Esophagus muscularis mucosa (tissue), 4 donors: ENCODE results near the gene TSC22D2. TPM values are rescaled to one million over a fixed set of nuclear protein-coding genes. Genes with fewer than 3 reads are reported as not detected.

Experiments
- DNase-seq: peaks from one replicate; pipeline ENCODE4 v3.0.0-alpha.2; 2017; ENCODE audit errors: extremely low spot score
- H3K27ac ChIP-seq, 4 donors: fragments of 200-600 bp; sonication (generic); replicated peaks in 1 of 4; 1 replicate in 3 of 4; 2 replicates in 1 of 4; pipeline ENCODE4 v1.5.1; 2016 to 2019; ENCODE audit warnings: mild to moderate bottlenecking in 1 of 4
- H3K27me3 ChIP-seq, 4 donors: fragments of 200-600 bp; sonication (generic); one replicate each; pipeline versions ENCODE4 v1.5.1 to v1.6.0; 2016 to 2019
- H3K36me3 ChIP-seq, 4 donors: fragments of 200-600 bp; sonication (generic); one replicate each; pipeline ENCODE4 v1.5.1; 2016 to 2019
- H3K4me1 ChIP-seq, 4 donors: fragments of 200-600 bp; sonication (generic); one replicate each; pipeline ENCODE4 v1.5.1; 2016 to 2019
- H3K4me3 ChIP-seq, 4 donors: fragments of 200-600 bp; sonication (generic); 1 replicate in 2 of 4; 2 replicates in 2 of 4; pipeline ENCODE4 v1.5.1; 2016 to 2019; ENCODE audit warnings: mild to moderate bottlenecking in 4 of 4, moderate library complexity in 1 of 4
- H3K9me3 ChIP-seq, 4 donors: fragments of 200-600 bp; sonication (generic); 1 replicate in 3 of 4; 2 replicates in 1 of 4; pipeline ENCODE4 v1.5.1; 2016 to 2019
- CTCF ChIP-seq, 3 experiments: fragments of 200-600 bp in 2 of 3; fragments of 450-650 bp in 1 of 3; sonication (generic) in 2 of 3; IDR thresholded peaks; one replicate each; pipeline ENCODE4 v1.5.1; 2017 to 2019; ENCODE audit warnings: antibody characterized with exemption in 3 of 3, mild to moderate bottlenecking in 2 of 3, moderate library complexity in 1 of 3
- EP300 ChIP-seq: sonication (generic); formaldehyde crosslinking; IDR thresholded peaks from one replicate; pipeline ENCODE4 v1.6.1; 2017; ENCODE audit warnings: antibody characterized with exemption
- POLR2A ChIP-seq: fragments of 450-650 bp; IDR thresholded peaks from one replicate; pipeline ENCODE4 v1.6.1; 2017; ENCODE audit warnings: antibody characterized with exemption, moderate library complexity, mild to moderate bottlenecking, low read depth
- POLR2AphosphoS5 ChIP-seq, 2 donors: sonication (generic); formaldehyde crosslinking; IDR thresholded peaks; one replicate each; pipeline ENCODE4 v1.6.1; 2017; ENCODE audit warnings: antibody characterized with exemption in 2 of 2
- WGBS: methylation state at CpG from one replicate; pipeline ENCODE4 v1.1.5; 2018; 5-methylcytosine and 5-hydroxymethylcytosine counted together
- intact Hi-C: fragments of 100-400 bp; cut with DNase I; formaldehyde crosslinking; loops from one replicate; pipeline ENCODE4 v1.15.1; 2023
- total RNA-seq, 4 donors: library from RNA; depleted of rRNA; stranded (reverse); fragments of >200 nt; gene quantifications; one replicate each; pipeline versions ENCODE4 v1.1.0 to v1.2.1, GENCODE V29; 2016

Gene TSC22D2
- total RNA-seq, 4 donors from 2014 or later, result 19.1 to 27.1 (median 21.2) TPM

- WGBS, result 81% methylated on average over 2 of the region's 2 CpGs
- no peaks in the 10 kb centered on the region for H3K36me3 ChIP-seq
- no peaks in the 10 kb centered on the region for H3K9me3 ChIP-seq
- intact Hi-C loops, result no loop called here
- no peaks in the 10 kb centered on the region for H3K4me1 ChIP-seq
- DNase-seq, result no peak
- no peak overlapping the region for H3K4me3 ChIP-seq
- no peaks in the 10 kb centered on the region for H3K27me3 ChIP-seq
- TF ChIP-seq POLR2AphosphoS5 (IDR thresholded peaks at IDR 0.05) (no peak), CTCF (IDR thresholded peaks at IDR 0.05) (no peak), EP300 (no peak), POLR2A (no peak)
- no peak overlapping the region for H3K27ac ChIP-seq
Measured at GRCh38 chr3:150363420-150363819, 44.7 kb upstream of the TSC22D2 start.

- no peaks in the 10 kb centered on the region for H3K9me3 ChIP-seq
- H3K4me1 ChIP-seq, result peaks cover 8 to 14% (median 10%) of the 10 kb centered on the region in 4 donors
- no peak overlapping the region for H3K27ac ChIP-seq
- H3K4me3 ChIP-seq, result no peak overlapping the region
- no peaks in the 10 kb centered on the region for H3K36me3 ChIP-seq
- WGBS, result 70% methylated on average over 5 of the region's 5 CpGs
- H3K27me3 ChIP-seq, result no peaks in the 10 kb centered on the region
- peak; percentile 62 for DNase-seq
- intact Hi-C loops, result no loop called here
- no peak for TF ChIP-seq POLR2A
Measured at GRCh38 chr3:150365132-150365604, 42.9 kb upstream of the TSC22D2 start.

- TF ChIP-seq EP300 (no peak), CTCF (IDR thresholded peaks at IDR 0.05) (no peak), POLR2A (no peak), POLR2AphosphoS5 (IDR thresholded peaks at IDR 0.05) (no peak)
- Histone ChIP-seq H3K9me3 (no peaks in the 10 kb centered on the region), H3K36me3 (no peaks in the 10 kb centered on the region), H3K4me1 (peaks cover 30 to 35% (median 30%) of the 10 kb centered on the region in 4 donors), H3K27ac (no peak overlapping the region), H3K4me3 (no peak overlapping the region), H3K27me3 (no peaks in the 10 kb centered on the region)
- no peak for DNase-seq
- intact Hi-C loops, result no loop called here
Measured at GRCh38 chr3:150367757-150368156, 40.3 kb upstream of the TSC22D2 start.

- intact Hi-C loops, result loop anchor here (2.0 to 10.0 kb wide), 2 partner anchors 41 to 135 kb away; no protein-coding TSS in a partner anchor
- WGBS, result 48% methylated on average over 3 of the region's 4 CpGs
- Histone ChIP-seq H3K4me1 (peaks cover 30 to 35% (median 30%) of the 10 kb centered on the region in 4 donors), H3K27ac (peak overlapping the region; percentile 83 to 86 (median 84)), H3K9me3 (no peaks in the 10 kb centered on the region), H3K36me3 (no peaks in the 10 kb centered on the region), H3K27me3 (no peaks in the 10 kb centered on the region), H3K4me3 (peak overlapping the region; percentile 15 to 49 (median 44))
- DNase-seq, result peak; percentile 93
- TF ChIP-seq POLR2AphosphoS5 (IDR thresholded peaks at IDR 0.05) (peak; percentile 70 to 82), POLR2A (no peak), CTCF (IDR thresholded peaks at IDR 0.05) (peak; percentile 9 to 46 (median 39)), EP300 (no peak)
Measured at GRCh38 chr3:150370122-150370602, 37.9 kb upstream of the TSC22D2 start.

GRCh38 chr3:150370999-150371398, 37.1 kb upstream of the TSC22D2 start:
- Histone ChIP-seq H3K4me1 (peaks cover 30 to 35% (median 30%) of the 10 kb centered on the region in 4 donors), H3K36me3 (no peaks in the 10 kb centered on the region), H3K27ac (peak overlapping the region; percentile 83 to 86 (median 84)), H3K4me3 (peak overlapping the region in 3 of 4 donors; percentile 43 to 51 (median 44)), H3K27me3 (no peaks in the 10 kb centered on the region), H3K9me3 (no peaks in the 10 kb centered on the region)
- TF ChIP-seq POLR2AphosphoS5 (IDR thresholded peaks at IDR 0.05) (no peak), EP300 (no peak), POLR2A (no peak), CTCF (IDR thresholded peaks at IDR 0.05) (no peak)
- no peak for DNase-seq
- WGBS, result 64% methylated on average over 1 of the region's 1 CpG
- intact Hi-C loops, result loop anchor here (2.0 to 10.0 kb wide), 2 partner anchors 40 to 136 kb away; no protein-coding TSS in a partner anchor
